IPS-20b (cell line): ENCODE data around the gene GNB5.

Experiments used
- H3K27ac ChIP-seq: one replicate; pipeline ENCODE4 v1.5.1; 2013; ENCODE audit warnings: low read length
- H3K27me3 ChIP-seq: 2 replicates; pipeline ENCODE4 v1.6.1; 2013; ENCODE audit warnings: mild to moderate bottlenecking, low read length, inconsistent platforms; ENCODE audit not compliant: insufficient read depth
- H3K36me3 ChIP-seq: 2 replicates; pipeline ENCODE4 v1.6.1; 2013; ENCODE audit warnings: low read depth, mild to moderate bottlenecking, inconsistent platforms, low read length, moderate library complexity; ENCODE audit not compliant: insufficient read depth
- H3K4me1 ChIP-seq: 2 replicates; pipeline ENCODE4 v1.6.1; 2013; ENCODE audit warnings: mild to moderate bottlenecking, control low read depth, inconsistent platforms, low read length, moderate library complexity; ENCODE audit not compliant: insufficient read depth
- H3K4me3 ChIP-seq: 2 replicates; pipeline ENCODE4 v1.5.1; 2013; ENCODE audit warnings: mild to moderate bottlenecking, low read length, inconsistent platforms
- H3K9ac ChIP-seq: 2 replicates; pipeline ENCODE4 v1.6.1; 2013; ENCODE audit warnings: low read depth, mild to moderate bottlenecking, inconsistent platforms, low read length, moderate library complexity
- H3K9me3 ChIP-seq: 2 replicates; pipeline ENCODE4 v1.6.1; 2013; ENCODE audit warnings: mild to moderate bottlenecking, low read depth, low read length, inconsistent platforms; ENCODE audit not compliant: insufficient read depth

Gene GNB5

DNA sequence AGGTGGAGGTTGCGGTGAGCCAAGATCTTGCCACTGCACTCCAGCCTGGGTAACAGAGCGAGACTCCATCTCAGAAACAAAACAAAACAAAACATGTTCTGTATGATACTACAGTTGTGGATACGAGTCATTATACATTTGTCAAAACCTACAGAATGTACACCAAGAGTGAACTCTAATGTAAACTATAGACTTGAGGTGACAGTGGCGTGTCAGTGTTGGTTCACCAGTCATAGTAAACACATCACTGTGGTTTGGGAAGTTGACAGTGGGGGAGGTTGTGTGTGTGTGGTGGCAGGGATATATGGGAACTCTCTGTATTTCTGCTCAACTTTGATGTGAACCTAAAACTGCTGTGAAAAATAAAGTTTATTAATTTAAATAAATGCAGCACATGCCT lies 33.0 kb upstream of the GNB5 start:
- Histone ChIP-seq H3K27me3 (no peaks in the 10 kb centered on the region), H3K9me3 (no peaks in the 10 kb centered on the region), H3K9ac (no peak overlapping the region), H3K27ac (no peak overlapping the region), H3K4me3 (no peak overlapping the region), H3K36me3 (peaks cover 80% of the 10 kb centered on the region), H3K4me1 (no peaks in the 10 kb centered on the region)

DNA sequence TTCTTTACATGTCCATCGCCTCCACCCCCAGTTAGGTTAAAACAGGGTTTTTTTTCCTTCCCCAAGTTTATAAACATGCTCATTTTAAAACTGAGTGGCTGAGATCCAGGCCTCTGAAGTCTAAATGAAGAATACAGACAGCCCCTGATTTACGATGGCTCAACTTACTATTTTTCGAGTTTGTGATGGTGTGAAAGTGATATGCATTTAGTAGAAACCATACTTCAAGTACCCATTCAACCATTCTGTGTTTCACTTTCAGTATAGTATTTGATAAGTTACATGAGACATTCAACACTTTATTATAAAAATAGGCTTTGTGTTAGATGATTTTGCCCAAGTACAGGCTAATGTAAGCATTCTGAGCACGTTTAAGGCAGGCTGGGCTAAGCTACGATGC lies 30.5 kb upstream of the GNB5 start:
- no peaks in the 10 kb centered on the region for H3K4me1 ChIP-seq
- no peak overlapping the region for H3K9ac ChIP-seq
- no peaks in the 10 kb centered on the region for H3K9me3 ChIP-seq
- peaks cover 96% of the 10 kb centered on the region for H3K36me3 ChIP-seq
- no peak overlapping the region for H3K4me3 ChIP-seq
- no peak overlapping the region for H3K27ac ChIP-seq
- H3K27me3 ChIP-seq = no peaks in the 10 kb centered on the region

DNA sequence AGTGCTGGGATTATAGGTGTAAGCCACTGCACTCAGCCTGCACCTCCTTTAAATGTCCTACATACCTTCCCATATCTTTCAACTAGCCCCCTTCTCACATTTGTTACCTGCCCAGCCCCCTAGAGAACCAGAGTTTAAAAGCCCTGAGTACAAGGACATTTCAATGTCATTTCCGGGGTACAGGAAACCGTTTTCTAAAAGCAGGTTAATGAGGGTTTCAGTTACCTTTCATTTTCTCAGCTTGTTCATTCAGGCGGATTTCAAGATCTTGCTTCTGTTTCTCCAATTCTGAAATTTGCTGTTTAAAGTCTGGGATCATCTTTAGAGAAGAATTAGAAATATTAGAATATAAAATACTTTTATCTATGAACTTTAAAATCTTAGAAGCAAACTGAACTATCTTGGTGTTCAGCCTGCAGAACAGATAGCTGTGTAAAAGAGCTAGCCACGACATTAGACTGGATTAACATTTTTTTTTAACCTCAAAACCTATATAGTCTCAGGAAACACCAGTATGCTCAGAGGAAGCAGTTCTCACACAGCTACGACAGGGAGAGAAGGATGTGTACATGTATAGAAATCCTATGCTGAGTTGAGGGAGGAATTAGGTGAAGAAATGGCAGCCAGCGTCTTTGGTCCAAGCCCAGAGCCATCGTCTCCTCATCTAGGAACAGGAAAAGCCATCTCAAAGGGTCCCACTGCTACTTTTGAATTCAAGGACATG lies 29.9 kb upstream of the GNB5 start:
- peaks cover 96% of the 10 kb centered on the region for H3K36me3 ChIP-seq
- no peaks in the 10 kb centered on the region for H3K9me3 ChIP-seq
- no peak overlapping the region for H3K27ac ChIP-seq
- H3K4me3 ChIP-seq = no peak overlapping the region
- H3K27me3 ChIP-seq = no peaks in the 10 kb centered on the region
- H3K9ac ChIP-seq = no peak overlapping the region
- no peaks in the 10 kb centered on the region for H3K4me1 ChIP-seq

- Histone ChIP-seq H3K36me3 (peaks cover 97% of the 10 kb centered on the region), H3K27ac (no peak overlapping the region), H3K4me3 (no peak overlapping the region), H3K4me1 (no peaks in the 10 kb centered on the region), H3K9me3 (no peaks in the 10 kb centered on the region), H3K9ac (no peak overlapping the region), H3K27me3 (no peaks in the 10 kb centered on the region)
These were observed 29.1 kb upstream of the GNB5 start for GRCh38 chr15:52220251-52220650.

DNA sequence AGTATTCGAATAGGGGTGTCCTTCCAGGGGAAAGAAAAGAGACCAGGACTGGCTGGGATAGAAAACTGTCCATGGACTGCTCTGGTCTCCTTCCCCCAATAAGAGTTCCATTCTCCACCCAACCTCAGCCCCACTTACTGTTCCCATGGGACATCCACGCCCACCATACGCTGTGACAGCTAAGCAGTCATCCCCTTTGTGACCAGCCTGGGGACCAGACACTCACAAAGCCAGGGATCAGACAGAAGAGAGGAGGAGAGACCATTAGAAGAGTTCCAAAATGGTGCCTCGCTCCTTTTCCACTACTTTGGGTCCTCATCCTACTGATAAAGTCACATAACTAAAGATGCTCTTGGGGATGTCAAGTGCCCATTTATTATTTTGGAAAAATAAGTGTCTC lies 27.6 kb upstream of the GNB5 start:
- H3K4me3 ChIP-seq = no peak overlapping the region
- peaks cover 98% of the 10 kb centered on the region for H3K36me3 ChIP-seq
- H3K9me3 ChIP-seq = no peaks in the 10 kb centered on the region
- no peaks in the 10 kb centered on the region for H3K27me3 ChIP-seq
- no peak overlapping the region for H3K9ac ChIP-seq
- H3K4me1 ChIP-seq = no peaks in the 10 kb centered on the region
- no peak overlapping the region for H3K27ac ChIP-seq

- no peak overlapping the region for H3K4me3 ChIP-seq
- no peaks in the 10 kb centered on the region for H3K27me3 ChIP-seq
- no peak overlapping the region for H3K27ac ChIP-seq
- no peaks in the 10 kb centered on the region for H3K4me1 ChIP-seq
- peaks cover 99% of the 10 kb centered on the region for H3K36me3 ChIP-seq
- H3K9me3 ChIP-seq = no peaks in the 10 kb centered on the region
- no peak overlapping the region for H3K9ac ChIP-seq
These were observed 27.2 kb upstream of the GNB5 start for GRCh38 chr15:52218371-52218770.

GRCh38 chr15:52217186-52217585 lies 26.0 kb upstream of the GNB5 start:
- Histone ChIP-seq H3K4me3 (no peak overlapping the region), H3K4me1 (no peaks in the 10 kb centered on the region), H3K27ac (no peak overlapping the region), H3K27me3 (no peaks in the 10 kb centered on the region), H3K9ac (no peak overlapping the region), H3K36me3 (peaks cover 99% of the 10 kb centered on the region), H3K9me3 (no peaks in the 10 kb centered on the region)

DNA sequence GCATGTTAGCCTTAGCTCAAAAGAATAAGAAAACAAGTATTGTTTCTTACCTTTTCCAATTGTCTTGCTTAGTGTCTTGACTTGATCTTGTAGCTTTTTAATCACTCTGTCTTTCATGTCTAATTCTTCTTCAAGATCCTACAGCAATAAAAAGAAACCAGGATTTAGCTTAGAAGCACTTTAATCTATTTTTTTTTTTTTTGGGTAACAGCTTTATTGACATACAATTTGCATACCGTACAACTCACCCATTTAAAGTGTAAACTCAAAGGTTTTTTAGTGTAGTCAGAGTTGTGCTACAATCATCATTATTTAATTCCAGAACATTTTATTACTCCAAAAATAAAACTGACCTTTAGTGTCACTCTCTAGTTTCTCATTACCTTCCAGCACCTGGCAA lies 23.4 kb upstream of the GNB5 start:
- no peak overlapping the region for H3K9ac ChIP-seq
- peaks cover 94% of the 10 kb centered on the region for H3K36me3 ChIP-seq
- no peak overlapping the region for H3K4me3 ChIP-seq
- H3K27me3 ChIP-seq = no peaks in the 10 kb centered on the region
- H3K4me1 ChIP-seq = no peaks in the 10 kb centered on the region
- no peak overlapping the region for H3K27ac ChIP-seq
- no peaks in the 10 kb centered on the region for H3K9me3 ChIP-seq

DNA sequence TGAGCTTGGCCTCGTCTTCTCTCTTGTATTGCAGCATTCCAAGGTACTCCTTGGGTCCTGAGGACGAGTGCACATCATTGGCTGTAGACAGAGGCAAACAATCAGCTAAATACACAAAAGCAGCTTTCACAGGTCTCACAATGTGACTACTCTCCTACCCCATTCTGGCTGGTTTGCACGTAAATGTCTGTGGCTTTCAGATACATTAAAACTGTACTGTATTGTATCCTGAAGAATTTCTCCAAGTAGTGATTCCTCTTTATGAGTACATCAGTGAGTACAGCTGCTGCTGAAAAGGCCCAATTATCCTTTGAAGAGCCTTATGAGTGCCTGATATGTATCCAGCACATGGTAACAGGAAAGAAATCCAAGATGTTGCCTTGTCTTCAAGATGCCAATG lies 22.0 kb upstream of the GNB5 start:
- Histone ChIP-seq H3K36me3 (peaks cover 81% of the 10 kb centered on the region), H3K27ac (no peak overlapping the region), H3K9ac (no peak overlapping the region), H3K27me3 (no peaks in the 10 kb centered on the region), H3K4me3 (no peak overlapping the region), H3K9me3 (no peaks in the 10 kb centered on the region), H3K4me1 (no peaks in the 10 kb centered on the region)

- no peaks in the 10 kb centered on the region for H3K4me1 ChIP-seq
- H3K36me3 ChIP-seq = peaks cover 78% of the 10 kb centered on the region
- no peaks in the 10 kb centered on the region for H3K9me3 ChIP-seq
- H3K27ac ChIP-seq = no peak overlapping the region
- no peak overlapping the region for H3K9ac ChIP-seq
- no peaks in the 10 kb centered on the region for H3K27me3 ChIP-seq
- H3K4me3 ChIP-seq = no peak overlapping the region
These were observed 17.2 kb upstream of the GNB5 start for GRCh38 chr15:52208306-52208946.

- no peaks in the 10 kb centered on the region for H3K4me1 ChIP-seq
These were observed 16.0 kb upstream of the GNB5 start for GRCh38 chr15:52207191-52207590.

GRCh38 chr15:52206446-52206845 lies 15.3 kb upstream of the GNB5 start:
- H3K9me3 ChIP-seq = no peaks in the 10 kb centered on the region
- no peak overlapping the region for H3K9ac ChIP-seq
- H3K4me1 ChIP-seq = no peaks in the 10 kb centered on the region
- H3K27me3 ChIP-seq = no peaks in the 10 kb centered on the region
- no peak overlapping the region for H3K27ac ChIP-seq
- H3K36me3 ChIP-seq = peaks cover 58% of the 10 kb centered on the region
- H3K4me3 ChIP-seq = no peak overlapping the region

More at GRCh38 chr15:52207191-52207590, 16.0 kb upstream of the GNB5 start:
- Histone ChIP-seq H3K9me3 (no peaks in the 10 kb centered on the region), H3K9ac (no peak overlapping the region), H3K27me3 (no peaks in the 10 kb centered on the region), H3K4me3 (no peak overlapping the region), H3K36me3 (peaks cover 66% of the 10 kb centered on the region), H3K27ac (no peak overlapping the region)
